GM12878 (cell line): Measurements from ENCODE around the gene ING1. TPM values are rescaled to one million over a fixed set of nuclear protein-coding genes. Genes with fewer than 3 reads are reported as not detected.
"Not testable (repeated sequence)": the region's sequence is repeated elsewhere in the genome, so short reads cannot be mapped to it uniquely, and the experiment has no call there.

Experiments used
- ATAC-seq: fragments of 200-7000 bp; cut with Tn5 transposase; 3 replicates; pipeline ENCODE4 v1.9.1; 2020; ENCODE audit warnings: mild to moderate bottlenecking, moderate library complexity
- BruUV-seq: library from RNA; stranded (reverse); fragments of 400-500 nt; replicated peaks from 2 replicates; lab custom pipeline; 2021; lab: Mats Ljungman, UMichigan
- CTCF ChIA-PET: fragments of 300-600 bp; sonication (Branson Sonifier 250); formaldehyde crosslinking; extraction: SDS; loops from one replicate; lab custom pipeline; 2021; ENCODE audit warnings: inconsistent platforms; lab: Yijun Ruan, JAX
- POLR2A ChIA-PET: fragments of 350-600 bp; formaldehyde crosslinking; extraction: SDS; loops from one replicate; lab custom pipeline; 2021; ENCODE audit warnings: inconsistent platforms; lab: Charles Lee
- RAD21 ChIA-PET: fragments of 300-600 bp; sonication (Branson Sonifier 250); formaldehyde crosslinking; loops from one replicate; lab custom pipeline; 2023; ENCODE audit warnings: antibody characterized with exemption; ENCODE audit not compliant: unreplicated experiment; lab: Charles Lee
- SMC1A ChIA-PET: fragments of 300-600 bp; sonication (Branson Sonifier 250); formaldehyde crosslinking; loops from one replicate; lab custom pipeline; 2023; ENCODE audit not compliant: unreplicated experiment, uncharacterized antibody; lab: Charles Lee
- DNase-seq: peaks from one replicate; pipeline ENCODE4 v3.0.0-alpha.2; 2011; ENCODE audit warnings: low read depth, low spot score
- FAIRE-seq: peaks from 3 replicates; lab custom pipeline; 2011; peaks lifted over from hg19 to GRCh38; lab: Jason Lieb, UNC
- H2AFZ ChIP-seq: 2 replicates; pipeline ENCODE4 v1.6.0; 2011; ENCODE audit warnings: low read depth, low read length, control low read depth; ENCODE audit not compliant: control insufficient read depth
- H3K27ac ChIP-seq: 2 replicates; pipeline ENCODE4 v1.5.1; 2011; ENCODE audit warnings: control low read depth; ENCODE audit not compliant: control insufficient read depth, insufficient read depth
- H3K27me3 ChIP-seq, 2 experiments: replicated peaks in 1 of 2; 2 replicates each; pipeline versions ENCODE4 v1.6.0 to v1.6.1; 2011; ENCODE audit warnings: low read length in 1 of 2; ENCODE audit not compliant: control insufficient read depth in 2 of 2, insufficient read depth in 2 of 2
- H3K36me3 ChIP-seq, 2 experiments: 2 replicates each; pipeline ENCODE4 v1.5.1; 2011; ENCODE audit warnings: low read length in 1 of 2; ENCODE audit not compliant: control insufficient read depth in 2 of 2, insufficient read depth in 2 of 2
- H3K4me1 ChIP-seq: 2 replicates; pipeline ENCODE4 v1.6.1; 2011; ENCODE audit warnings: mild to moderate bottlenecking, low read length, moderate library complexity, mixed read lengths; ENCODE audit not compliant: control insufficient read depth, insufficient read depth
- H3K4me2 ChIP-seq: 2 replicates; pipeline ENCODE4 v1.6.0; 2011; ENCODE audit warnings: control low read depth; ENCODE audit not compliant: control insufficient read depth, insufficient read depth
- H3K4me3 ChIP-seq: fragments of 200-600 bp; sonication (generic); 2 replicates; pipeline ENCODE4 v1.5.1; 2016
- H3K79me2 ChIP-seq: 2 replicates; pipeline ENCODE4 v1.6.0; 2011; ENCODE audit warnings: low read length; ENCODE audit not compliant: control insufficient read depth, insufficient read depth
- H3K9ac ChIP-seq: 2 replicates; pipeline ENCODE4 v1.8.0; 2011; ENCODE audit warnings: low read length, control low read depth, mixed read lengths; ENCODE audit not compliant: control insufficient read depth, insufficient read depth
- H3K9me3 ChIP-seq: replicated peaks from 3 replicates; pipeline ENCODE4 v1.5.1; 2011; ENCODE audit warnings: mild to moderate bottlenecking, low read length; ENCODE audit not compliant: control insufficient read depth, insufficient read depth
- H4K20me1 ChIP-seq: 2 replicates; pipeline ENCODE4 v1.6.0; 2011; ENCODE audit not compliant: control insufficient read depth, insufficient read depth
- PAX8 ChIP-seq: fragments of 450-650 bp; IDR thresholded peaks from 2 replicates; pipeline ENCODE4 v1.6.1; 2017; ENCODE audit warnings: mild to moderate bottlenecking, moderate library complexity
- WGBS: methylation state at CpG from one replicate; pipeline ENCODE4 v1.1.6; 2016; ENCODE audit warnings: low lambda C conversion rate; ENCODE audit not compliant: insufficient replicate concordance, insufficient coverage; ENCODE audit errors: missing lambda C conversion rate; 5-methylcytosine and 5-hydroxymethylcytosine counted together
- in situ Hi-C: fragments of 300-500 bp; cut with MboI; formaldehyde crosslinking; loops from 9 replicates; pipeline ENCODE4 v1.14.3; 2018; ENCODE audit warnings: mixed read lengths
- intact Hi-C: fragments of 100-400 bp; cut with micrococcal nuclease; formaldehyde crosslinking; loops from one replicate; pipeline ENCODE4 v1.14.2; 2022; ENCODE audit not compliant: unreplicated experiment
- polyA plus RNA-seq, 11 experiments: library from polyadenylated mRNA; depleted of rRNA in 4 of 11; unstranded in 6 of 11; stranded (reverse) in 5 of 11; fragments of >200 nt; fragmentation: Nextera tagmentation in 4 of 11; fragmentation: Illumina TruSeq in 1 of 11; extraction: Ambion mirVana in 4 of 11; extraction: Trizol in 1 of 11; gene quantifications; 1 replicate in 1 of 11; 2 replicates in 10 of 11; pipeline versions ENCODE4 v1.2.1 to v1.2.3, GENCODE V29; 2011 to 2016; ENCODE audit warnings: inconsistent platforms in 2 of 11, missing spikeins in 2 of 11, low read depth in 1 of 11
- total RNA-seq, 4 experiments: library from RNA; depleted of rRNA in 3 of 4; stranded (reverse); fragments of >200 nt in 3 of 4; fragmentation: Illumina TruSeq in 1 of 4; extraction: Trizol in 1 of 4; gene quantifications; 2 replicates each; pipeline versions ENCODE4 v1.2.1 to v1.2.3, GENCODE V29; 2013 to 2021

Gene ING1
- total and polyA plus RNA-seq, 10 of the 15 experiments (the other 5 are each of a cell fraction or from before 2014, with no cell fraction given), result 1.3 to 20.4 (median 13.1) TPM

GRCh38 chr13:110695774-110696173 is 17.7 kb upstream of the ING1 start:
- intact Hi-C loops, in situ Hi-C loops, H3K27me3 ChIP-seq, H2AFZ ChIP-seq, H3K4me2 ChIP-seq, ATAC-seq, H4K20me1 ChIP-seq, DNase-seq, FAIRE-seq, H3K9me3 ChIP-seq, H3K27ac ChIP-seq, SMC1A ChIA-PET, H3K9ac ChIP-seq, RAD21 ChIA-PET, CTCF ChIA-PET, BruUV-seq, H3K79me2 ChIP-seq, H3K4me3 ChIP-seq, POLR2A ChIA-PET: not testable (repeated sequence)
- H3K36me3 ChIP-seq, result peaks cover 5 to 18% of the 10 kb centered on the region in 2 experiments
- WGBS, result 82% methylated on average over 6 of the region's 7 CpGs
- H3K4me1 ChIP-seq, result peaks cover 14% of the 10 kb centered on the region

DNA sequence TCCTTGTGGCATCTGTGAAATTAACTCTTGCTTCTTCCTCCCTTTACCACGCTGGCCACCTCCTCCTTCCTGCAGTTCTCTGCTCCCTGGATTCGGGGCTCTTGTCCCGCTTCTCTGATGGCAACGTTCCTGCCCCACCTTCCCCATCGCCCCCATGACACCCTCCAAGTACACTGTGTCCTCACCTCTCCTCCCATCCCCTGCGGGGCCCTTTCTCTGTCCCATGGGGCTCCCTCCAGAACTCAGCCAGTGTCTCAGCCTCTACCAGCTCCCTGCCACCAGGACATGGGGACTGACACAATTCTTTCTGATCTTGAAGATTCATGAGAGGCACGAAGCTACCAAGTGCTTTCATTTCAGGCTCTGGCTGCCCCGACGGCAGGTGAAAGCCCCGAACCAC is 16.7 kb upstream of the ING1 start:
- ChIA-PET POLR2A (no interaction called here), RAD21 (no interaction called here), SMC1A (no interaction called here)
- Histone ChIP-seq H3K4me3 (no peak overlapping the region), H3K4me2 (no peak overlapping the region), H2AFZ (no peak overlapping the region), H3K27me3 (no peaks in the 10 kb centered on the region), H4K20me1 (no peaks in the 10 kb centered on the region), H3K27ac (no peak overlapping the region)
- no peak for FAIRE-seq
- 98% methylated on average over 6 of the region's 10 CpGs for WGBS
- TF ChIP-seq PAX8, result no peak
- TF ChIP-seq, all 136 proteins: peak for 0
- Histone ChIP-seq H3K4me1 (peaks cover 14% of the 10 kb centered on the region), H3K79me2 (no peaks in the 10 kb centered on the region; the same call in 1 of the 2 replicates), H3K36me3 (peaks cover 7 to 20% of the 10 kb centered on the region in 2 experiments; a peak in 3 of 4 replicates), H3K9ac (no peak overlapping the region), H3K9me3 (no peaks in the 10 kb centered on the region)
- in situ Hi-C loops, result no loop called here
- no TSS peak for BruUV-seq
- intact Hi-C loops, result no loop called here
- ATAC-seq (no peak), DNase-seq (no peak)
- CTCF ChIA-PET, result no interaction called here
